ENCODE results near the gene EIF4G3. TPM values are rescaled to one million over a fixed set of nuclear protein-coding genes. Genes with fewer than 3 reads are reported as not detected.

EIF4G3 gene
- polyA plus RNA-seq, 1 of the 3 experiments (the other 2 are of a cell fraction), result 32.0 TPM

DNA sequence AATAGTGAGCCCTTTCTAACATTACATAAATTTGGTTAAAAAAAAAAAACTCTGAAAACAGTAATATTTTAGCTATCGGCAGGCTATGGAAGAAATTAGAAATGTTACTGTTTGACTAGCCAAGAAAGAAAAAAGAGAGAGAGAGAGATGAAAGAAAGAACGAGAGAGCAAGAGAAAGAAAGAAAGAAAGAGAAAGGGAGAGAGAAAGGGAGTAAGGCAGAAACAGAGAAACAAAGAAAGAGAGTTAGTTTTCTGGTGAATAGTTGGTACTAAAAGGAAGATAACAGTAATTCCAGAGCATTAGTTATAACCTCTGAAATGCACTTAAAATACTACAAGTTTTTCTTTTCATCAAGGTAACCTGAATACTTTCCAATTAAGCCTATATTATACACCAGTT, 229.3 kb downstream of the EIF4G3 start (continued):
- no peak for TF ChIP-seq SMC3 (IDR thresholded peaks at IDR 0.05; ENCODE audit: low read depth, low read length)
- no peak for TF ChIP-seq RCOR1 (IDR thresholded peaks at IDR 0.05; ENCODE audit: low read length)
- TF ChIP-seq NFIC (IDR thresholded peaks at IDR 0.05; ENCODE audit: borderline replicate concordance), result no peak
- TF ChIP-seq, protein P1, sequence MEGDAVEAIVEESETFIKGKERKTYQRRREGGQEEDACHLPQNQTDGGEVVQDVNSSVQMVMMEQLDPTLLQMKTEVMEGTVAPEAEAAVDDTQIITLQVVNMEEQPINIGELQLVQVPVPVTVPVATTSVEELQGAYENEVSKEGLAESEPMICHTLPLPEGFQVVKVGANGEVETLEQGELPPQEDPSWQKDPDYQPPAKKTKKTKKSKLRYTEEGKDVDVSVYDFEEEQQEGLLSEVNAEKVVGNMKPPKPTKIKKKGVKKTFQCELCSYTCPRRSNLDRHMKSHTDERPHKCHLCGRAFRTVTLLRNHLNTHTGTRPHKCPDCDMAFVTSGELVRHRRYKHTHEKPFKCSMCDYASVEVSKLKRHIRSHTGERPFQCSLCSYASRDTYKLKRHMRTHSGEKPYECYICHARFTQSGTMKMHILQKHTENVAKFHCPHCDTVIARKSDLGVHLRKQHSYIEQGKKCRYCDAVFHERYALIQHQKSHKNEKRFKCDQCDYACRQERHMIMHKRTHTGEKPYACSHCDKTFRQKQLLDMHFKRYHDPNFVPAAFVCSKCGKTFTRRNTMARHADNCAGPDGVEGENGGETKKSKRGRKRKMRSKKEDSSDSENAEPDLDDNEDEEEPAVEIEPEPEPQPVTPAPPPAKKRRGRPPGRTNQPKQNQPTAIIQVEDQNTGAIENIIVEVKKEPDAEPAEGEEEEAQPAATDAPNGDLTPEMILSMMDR (IDR thresholded peaks at IDR 0.05), result no peak
- TF ChIP-seq CHD2 (IDR thresholded peaks at IDR 0.05; ENCODE audit: low read length, partially characterized antibody), result no peak
- no peak for TF ChIP-seq MEF2A (IDR thresholded peaks at IDR 0.05; ENCODE audit: borderline replicate concordance, low read depth)
- no peak for TF ChIP-seq NRF1 (IDR thresholded peaks at IDR 0.05; ENCODE audit: low read depth, low read length)
- TF ChIP-seq MXI1 (IDR thresholded peaks at IDR 0.05; ENCODE audit: low read depth, low read length), result no peak

- H3K9me3 ChIP-seq, result no peaks in the 10 kb centered on the region
- H3K4me1 ChIP-seq (ENCODE audit: control insufficient read depth in 1 of 2, insufficient read depth in 2 of 2, low read depth in 1 of 2, low read length in 1 of 2), result no peaks in the 10 kb centered on the region
- H4K20me1 ChIP-seq (ENCODE audit: insufficient read depth), result no peaks in the 10 kb centered on the region
- peaks cover 29 to 37% of the 10 kb centered on the region in 2 experiments for H3K36me3 ChIP-seq (replicated peaks in 1 of 2; ENCODE audit: control insufficient read depth in 1 of 2, insufficient read depth in 2 of 2, low read length in 1 of 2)
- no peak overlapping the region for H3K4me2 ChIP-seq
- H3K27me3 ChIP-seq (ENCODE audit: insufficient read depth), result no peaks in the 10 kb centered on the region
- POLR2A ChIA-PET, result no interaction called here
- no peak overlapping the region for H3K27ac ChIP-seq (ENCODE audit: low read depth in 2 of 2, low read length in 1 of 2)
- WGBS (ENCODE audit: low lambda C conversion rate), result 95% methylated on average over 2 of the region's 2 CpGs
- TF ChIP-seq EP300 (IDR thresholded peaks at IDR 0.05; ENCODE audit: borderline replicate concordance in 1 of 2, low read depth in 1 of 2, low read length in 1 of 2), result no peak
- no peak for TF ChIP-seq GABPA (IDR thresholded peaks at IDR 0.05; ENCODE audit: low read depth)
- TF ChIP-seq, protein P2, sequence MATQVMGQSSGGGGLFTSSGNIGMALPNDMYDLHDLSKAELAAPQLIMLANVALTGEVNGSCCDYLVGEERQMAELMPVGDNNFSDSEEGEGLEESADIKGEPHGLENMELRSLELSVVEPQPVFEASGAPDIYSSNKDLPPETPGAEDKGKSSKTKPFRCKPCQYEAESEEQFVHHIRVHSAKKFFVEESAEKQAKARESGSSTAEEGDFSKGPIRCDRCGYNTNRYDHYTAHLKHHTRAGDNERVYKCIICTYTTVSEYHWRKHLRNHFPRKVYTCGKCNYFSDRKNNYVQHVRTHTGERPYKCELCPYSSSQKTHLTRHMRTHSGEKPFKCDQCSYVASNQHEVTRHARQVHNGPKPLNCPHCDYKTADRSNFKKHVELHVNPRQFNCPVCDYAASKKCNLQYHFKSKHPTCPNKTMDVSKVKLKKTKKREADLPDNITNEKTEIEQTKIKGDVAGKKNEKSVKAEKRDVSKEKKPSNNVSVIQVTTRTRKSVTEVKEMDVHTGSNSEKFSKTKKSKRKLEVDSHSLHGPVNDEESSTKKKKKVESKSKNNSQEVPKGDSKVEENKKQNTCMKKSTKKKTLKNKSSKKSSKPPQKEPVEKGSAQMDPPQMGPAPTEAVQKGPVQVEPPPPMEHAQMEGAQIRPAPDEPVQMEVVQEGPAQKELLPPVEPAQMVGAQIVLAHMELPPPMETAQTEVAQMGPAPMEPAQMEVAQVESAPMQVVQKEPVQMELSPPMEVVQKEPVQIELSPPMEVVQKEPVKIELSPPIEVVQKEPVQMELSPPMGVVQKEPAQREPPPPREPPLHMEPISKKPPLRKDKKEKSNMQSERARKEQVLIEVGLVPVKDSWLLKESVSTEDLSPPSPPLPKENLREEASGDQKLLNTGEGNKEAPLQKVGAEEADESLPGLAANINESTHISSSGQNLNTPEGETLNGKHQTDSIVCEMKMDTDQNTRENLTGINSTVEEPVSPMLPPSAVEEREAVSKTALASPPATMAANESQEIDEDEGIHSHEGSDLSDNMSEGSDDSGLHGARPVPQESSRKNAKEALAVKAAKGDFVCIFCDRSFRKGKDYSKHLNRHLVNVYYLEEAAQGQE (IDR thresholded peaks at IDR 0.05; ENCODE audit: low read depth, low read length), result no peak
- TF ChIP-seq, protein P1 (IDR thresholded peaks at IDR 0.05), result no peak
- TF ChIP-seq RFX5 (IDR thresholded peaks at IDR 0.05; ENCODE audit: low read length), result no peak
- no peak for TF ChIP-seq FOSL2 (IDR thresholded peaks at IDR 0.05; ENCODE audit: borderline replicate concordance, low read depth)
- TF ChIP-seq, protein P3, sequence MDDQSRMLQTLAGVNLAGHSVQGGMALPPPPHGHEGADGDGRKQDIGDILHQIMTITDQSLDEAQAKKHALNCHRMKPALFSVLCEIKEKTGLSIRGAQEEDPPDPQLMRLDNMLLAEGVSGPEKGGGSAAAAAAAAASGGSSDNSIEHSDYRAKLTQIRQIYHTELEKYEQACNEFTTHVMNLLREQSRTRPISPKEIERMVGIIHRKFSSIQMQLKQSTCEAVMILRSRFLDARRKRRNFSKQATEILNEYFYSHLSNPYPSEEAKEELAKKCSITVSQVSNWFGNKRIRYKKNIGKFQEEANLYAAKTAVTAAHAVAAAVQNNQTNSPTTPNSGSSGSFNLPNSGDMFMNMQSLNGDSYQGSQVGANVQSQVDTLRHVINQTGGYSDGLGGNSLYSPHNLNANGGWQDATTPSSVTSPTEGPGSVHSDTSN (IDR thresholded peaks at IDR 0.05), result no peak
- TF ChIP-seq JUND (IDR thresholded peaks at IDR 0.05), result no peak
- TF ChIP-seq MXI1 (IDR thresholded peaks at IDR 0.05; ENCODE audit: low read depth, low read length), result no peak
- TF ChIP-seq MAX (IDR thresholded peaks at IDR 0.05; ENCODE audit: low read depth), result no peak
- no peak for TF ChIP-seq TAF1 (IDR thresholded peaks at IDR 0.05; ENCODE audit: borderline replicate concordance, low read depth, low read length)
- no peak for TF ChIP-seq RAD21 (IDR thresholded peaks at IDR 0.05; ENCODE audit: low read length)
- TF ChIP-seq SMC3 (IDR thresholded peaks at IDR 0.05; ENCODE audit: low read depth, low read length), result no peak
- TF ChIP-seq MEF2A (IDR thresholded peaks at IDR 0.05; ENCODE audit: borderline replicate concordance, low read depth), result no peak
- no peak for TF ChIP-seq ELF1 (IDR thresholded peaks at IDR 0.05)
- no peak for TF ChIP-seq POLR2AphosphoS5 (IDR thresholded peaks at IDR 0.05; ENCODE audit: low read depth, low read length)
- no peak for DNase-seq
- H3K79me2 ChIP-seq (ENCODE audit: insufficient read depth), result no peaks in the 10 kb centered on the region
- no peak overlapping the region for H2AFZ ChIP-seq (ENCODE audit: low read depth)
- H3K9ac ChIP-seq, result no peak overlapping the region
- no peak overlapping the region for H3K4me3 ChIP-seq (ENCODE audit: low read depth in 2 of 2, low read length in 1 of 2)
- H3F3A ChIP-seq (replicated peaks; ENCODE audit: insufficient read depth), result no peaks in the 10 kb centered on the region
- H3K9me2 ChIP-seq, result no peaks in the 10 kb centered on the region
- CTCF ChIA-PET, result interaction anchor here (0.8 to 1.3 kb wide), 3 partner anchors 256 to 295 kb away, joined by 3 read pairs; no protein-coding TSS in a partner anchor
Observed at GRCh38 chr1:20936621-20937020, 240.1 kb downstream of the EIF4G3 start.
